HCT116 (cell line): ENCODE results near the gene BPTF. TPM values are rescaled to one million over a fixed set of nuclear protein-coding genes. Genes with fewer than 3 reads are reported as not detected.
"Not testable (repeated sequence)": the region's sequence is repeated elsewhere in the genome, so short reads cannot be mapped to it uniquely, and the experiment has no call there.

ENCODE experiments used
- ATAC-seq: fragments of 200-7000 bp; cut with Tn5 transposase; 2 replicates; pipeline ENCODE4 v1.9.1; 2020; ENCODE audit warnings: mild to moderate bottlenecking, moderate library complexity
- BruUV-seq: library from RNA; stranded (reverse); fragments of 400-500 nt; replicated peaks from 2 replicates; lab custom pipeline; 2021; lab: Mats Ljungman, UMichigan
- CTCF ChIA-PET: fragments of 300-600 bp; sonication (Branson Sonifier 250); formaldehyde crosslinking; loops from one replicate; lab custom pipeline; 2021; ENCODE audit warnings: antibody characterized with exemption; lab: Charles Lee
- POLR2A ChIA-PET: fragments of 300-600, 350-600 bp; sonication (Branson Sonifier 250); formaldehyde crosslinking; loops from one replicate; lab custom pipeline; 2021; ENCODE audit warnings: antibody characterized with exemption; lab: Charles Lee
- RAD21 ChIA-PET, 2 experiments: fragments of 300-600 bp; sonication (Branson Sonifier 250); formaldehyde crosslinking; loops; one replicate each; lab custom pipeline; 2023; ENCODE audit warnings: low total read pairs in 2 of 2; ENCODE audit not compliant: uncharacterized antibody in 2 of 2, unreplicated experiment in 2 of 2, low non-redundant PET in 1 of 2; lab: Charles Lee
- DNase-seq: peaks from one replicate; pipeline ENCODE4 v3.0.0-alpha.2; 2010; ENCODE audit warnings: low read depth, low spot score
- H2AFZ ChIP-seq: fragments of 200-600 bp; shearing (Covaris generic), sonication (generic); 2 replicates; pipeline ENCODE4 v1.6.1; 2017; ENCODE audit warnings: low read depth, mixed run types, mixed read lengths, antibody characterized with exemption, low read length; ENCODE audit not compliant: poor library complexity, severe bottlenecking
- H3K27ac ChIP-seq: 2 replicates; pipeline ENCODE4 v1.5.1; 2012; ENCODE audit warnings: low read depth, low read length
- H3K27me3 ChIP-seq: fragments of 200-600 bp; sonication (generic); 2 replicates; pipeline ENCODE4 v1.6.1; 2016; ENCODE audit warnings: mixed run types, low read length, mixed read lengths; ENCODE audit not compliant: insufficient read depth
- H3K36me3 ChIP-seq, 2 experiments: fragments of 200-500 bp in 1 of 2; fragments of 200-600 bp in 1 of 2; sonication (Bioruptor generic) in 1 of 2; sonication (generic) in 1 of 2; 2 replicates each; pipeline versions ENCODE4 v1.5.1 to v1.6.1; 2014 to 2016; ENCODE audit warnings: low read length in 2 of 2, inconsistent platforms in 1 of 2, mixed read lengths in 1 of 2, mixed run types in 1 of 2; ENCODE audit not compliant: insufficient read depth in 2 of 2, control insufficient read depth in 1 of 2
- H3K4me1 ChIP-seq, 2 experiments: fragments of 200-600 bp in 1 of 2; sonication (generic) in 1 of 2; 2 replicates each; pipeline versions ENCODE4 v1.5.1 to v1.6.1; 2012 to 2017; ENCODE audit warnings: low read length in 2 of 2, inconsistent platforms in 1 of 2, mild to moderate bottlenecking in 1 of 2, mixed read lengths in 1 of 2, mixed run types in 1 of 2, moderate library complexity in 1 of 2; ENCODE audit not compliant: insufficient read depth in 2 of 2, control insufficient read depth in 1 of 2
- H3K4me2 ChIP-seq: fragments of 200-600 bp; sonication (generic); 2 replicates; pipeline ENCODE4 v1.6.1; 2017; ENCODE audit warnings: mixed run types, low read length, mixed read lengths
- H3K4me3 ChIP-seq, 2 experiments: fragments of 200-600 bp in 1 of 2; sonication (generic) in 1 of 2; replicated peaks in 1 of 2; 2 replicates each; pipeline ENCODE4 v1.5.1; 2011 to 2016; ENCODE audit warnings: low read length in 2 of 2, control low read depth in 1 of 2, low read depth in 1 of 2, mild to moderate bottlenecking in 1 of 2, mixed read lengths in 1 of 2, mixed run types in 1 of 2
- H3K79me2 ChIP-seq: fragments of 200-600 bp; sonication (generic); 2 replicates; pipeline ENCODE4 v1.6.1; 2017; ENCODE audit warnings: mild to moderate bottlenecking, mixed run types, low read length, moderate library complexity, mixed read lengths; ENCODE audit not compliant: insufficient read depth
- H3K9ac ChIP-seq: fragments of 200-600 bp; sonication (generic); 2 replicates; pipeline ENCODE4 v1.6.1; 2016; ENCODE audit warnings: low read length, mixed read lengths
- H3K9me2 ChIP-seq: fragments of 200-600 bp; sonication (generic), shearing (Covaris generic); 2 replicates; pipeline ENCODE4 v1.6.1; 2017; ENCODE audit warnings: mixed run types, mild to moderate bottlenecking, moderate library complexity; ENCODE audit not compliant: insufficient read depth
- H3K9me3 ChIP-seq, 2 experiments: fragments of 200-500 bp in 1 of 2; fragments of 200-600 bp in 1 of 2; sonication (Bioruptor generic) in 1 of 2; sonication (generic) in 1 of 2; 2 replicates each; pipeline ENCODE4 v1.6.1; 2014 to 2017; ENCODE audit warnings: low read length in 2 of 2, mixed read lengths in 2 of 2, inconsistent platforms in 1 of 2, low read depth in 1 of 2, mild to moderate bottlenecking in 1 of 2, mixed run types in 1 of 2, moderate library complexity in 1 of 2; ENCODE audit not compliant: control insufficient read depth in 1 of 2, insufficient read depth in 1 of 2
- H4K20me1 ChIP-seq: fragments of 200-600 bp; sonication (generic), shearing (Covaris generic); 2 replicates; pipeline ENCODE4 v1.6.1; 2017; ENCODE audit warnings: mixed run types, mild to moderate bottlenecking, moderate library complexity; ENCODE audit not compliant: insufficient read depth
- CBX3 ChIP-seq: IDR thresholded peaks from 2 replicates; pipeline ENCODE4 v1.6.1; 2012; ENCODE audit warnings: low read depth
- CEBPB ChIP-seq: IDR thresholded peaks from 2 replicates; pipeline ENCODE4 v1.6.1; 2012; ENCODE audit warnings: low read depth
- EZH2phosphoT487 ChIP-seq: fragments of 200-600 bp; IDR thresholded peaks from 2 replicates; pipeline ENCODE4 v1.6.1; 2018; ENCODE audit warnings: antibody characterized with exemption, borderline replicate concordance
- FOSL1 ChIP-seq: IDR thresholded peaks from 2 replicates; pipeline ENCODE4 v1.6.1; 2012; ENCODE audit warnings: low read depth
- POLR2A ChIP-seq: IDR thresholded peaks from 2 replicates; pipeline ENCODE4 v1.7.0; 2011; ENCODE audit warnings: borderline replicate concordance; ENCODE audit not compliant: insufficient read depth, insufficient read length; ENCODE audit errors: extremely low read depth
- RAD21 ChIP-seq: IDR thresholded peaks from 2 replicates; pipeline ENCODE4 v1.6.1; 2012; ENCODE audit warnings: low read depth, mild to moderate bottlenecking
- REST ChIP-seq: IDR thresholded peaks from 2 replicates; pipeline ENCODE4 v1.6.1; 2012; ENCODE audit warnings: low read depth
- YY1 ChIP-seq: IDR thresholded peaks from 2 replicates; pipeline ENCODE4 v1.6.1; 2011; ENCODE audit warnings: low read length, low read depth, moderate library complexity, mild to moderate bottlenecking; ENCODE audit not compliant: insufficient replicate concordance; ENCODE audit errors: extremely low read depth
- ZFX ChIP-seq: fragments of 450-650 bp; IDR thresholded peaks from 2 replicates; pipeline ENCODE4 v1.6.1; 2017
- ZNF274 ChIP-seq: fragments of 200-500 bp; sonication (Bioruptor generic); IDR thresholded peaks from 2 replicates; pipeline ENCODE4 v1.6.1; 2014; ENCODE audit warnings: mild to moderate bottlenecking, low read depth, low read length, inconsistent platforms
- intact Hi-C: fragments of 100-400 bp; cut with micrococcal nuclease; formaldehyde crosslinking; loops from 2 replicates; pipeline ENCODE4 v1.10.0; 2022
- total RNA-seq: library from RNA; stranded (reverse); gene quantifications from one replicate; pipeline ENCODE4 v1.2.1, GENCODE V29; 2021; ENCODE audit not compliant: unreplicated experiment

Gene BPTF
- total RNA-seq, 1 experiment from 2014 or later: 114 TPM

GRCh38 chr17:67976306-67976705, 151.0 kb downstream of the BPTF start:
- H2AFZ ChIP-seq, DNase-seq, RAD21 ChIA-PET, H3K4me2 ChIP-seq, H3K9ac ChIP-seq, H3K27ac ChIP-seq, BruUV-seq, H3K9me3 ChIP-seq, H3K27me3 ChIP-seq, POLR2A ChIA-PET, intact Hi-C loops, H3K4me1 ChIP-seq, H3K4me3 ChIP-seq, H3K79me2 ChIP-seq, H3K9me2 ChIP-seq, H4K20me1 ChIP-seq, ATAC-seq: not testable (repeated sequence)
- H3K36me3 ChIP-seq: peaks cover 6 to 15% of the 10 kb centered on the region in 2 experiments; a peak in 2 of 4 replicates
- CTCF ChIA-PET: interaction anchor here (0.7 to 1.8 kb wide), 2 partner anchors 34 to 494 kb away, joined by 4 to 5 read pairs; no protein-coding TSS in a partner anchor

GRCh38 chr17:67980456-67980855, 155.2 kb downstream of the BPTF start:
- no peaks in the 10 kb centered on the region for H3K9me3 ChIP-seq
- CTCF ChIA-PET: no interaction called here
- intact Hi-C loops: no loop called here
- no peaks in the 10 kb centered on the region for H3K79me2 ChIP-seq
- no peak overlapping the region for H3K4me2 ChIP-seq
- H3K9ac ChIP-seq: no peak overlapping the region
- H3K27ac ChIP-seq: no peak overlapping the region
- no peaks in the 10 kb centered on the region for H4K20me1 ChIP-seq
- no peaks in the 10 kb centered on the region for H3K27me3 ChIP-seq
- no peaks in the 10 kb centered on the region for H3K9me2 ChIP-seq
- peaks cover 4 to 10% of the 10 kb centered on the region in 2 experiments; a peak in 3 of 4 replicates for H3K36me3 ChIP-seq
- no peak overlapping the region for H2AFZ ChIP-seq
- TF ChIP-seq CEBPB (no peak), ZNF274 (no peak), ZFX (no peak), RAD21 (no peak), POLR2A (no peak), FOSL1 (no peak), REST (no peak), YY1 (no peak), EZH2phosphoT487 (no peak), CBX3 (no peak)
- TF ChIP-seq, all 23 proteins: peak for 0
- no peak for DNase-seq
- no TSS peak for BruUV-seq
- ATAC-seq: no peak
- H3K4me3 ChIP-seq: no peak overlapping the region
- ChIA-PET POLR2A (no interaction called here), RAD21 (no interaction called here)
- H3K4me1 ChIP-seq: no peaks in the 10 kb centered on the region

GRCh38 chr17:67980883-67981282, 155.6 kb downstream of the BPTF start:
- H3K4me3 ChIP-seq, H3K9me3 ChIP-seq, H3K4me1 ChIP-seq, H2AFZ ChIP-seq, H3K36me3 ChIP-seq, H3K27me3 ChIP-seq, intact Hi-C loops, H3K9ac ChIP-seq, H3K27ac ChIP-seq, POLR2A ChIA-PET, ATAC-seq, H3K4me2 ChIP-seq, RAD21 ChIA-PET, H3K9me2 ChIP-seq, BruUV-seq, H4K20me1 ChIP-seq, CTCF ChIA-PET, H3K79me2 ChIP-seq, DNase-seq: not testable (repeated sequence)
